Bronchial epithelial cell (primary cell): ENCODE measurements around the gene CPAMD8. TPM values are rescaled to one million over a fixed set of nuclear protein-coding genes. Genes with fewer than 3 reads are reported as not detected.

Experiments used
- DNase-seq: peaks from one replicate; pipeline ENCODE4 v3.0.0-alpha.2; 2010; ENCODE audit warnings: low read depth
- FAIRE-seq: peaks from 2 replicates; lab custom pipeline; 2011; peaks lifted over from hg19 to GRCh38; lab: Jason Lieb, UNC
- H3K27me3 ChIP-seq: 2 replicates; pipeline ENCODE4 v1.5.1; 2011; ENCODE audit warnings: low read length; ENCODE audit not compliant: control insufficient read depth, insufficient read depth
- H3K36me3 ChIP-seq: 2 replicates; pipeline ENCODE4 v1.5.1; 2011; ENCODE audit warnings: low read length; ENCODE audit not compliant: control insufficient read depth, insufficient read depth
- H3K4me3 ChIP-seq: 2 replicates; pipeline ENCODE4 v1.5.1; 2011; ENCODE audit warnings: mild to moderate bottlenecking, low read depth, low read length, control low read depth
- total RNA-seq: library from RNA; depleted of rRNA; stranded (reverse); fragments of >200 nt; gene quantifications from 2 replicates; pipeline ENCODE4 v1.2.1, GENCODE V29; 2014
- TF ChIP-seq, protein P1 (sequence below): IDR thresholded peaks from 2 replicates; pipeline ENCODE4 v1.5.1; 2011; ENCODE audit warnings: mild to moderate bottlenecking, moderate library complexity, low read length, control low read depth, inconsistent platforms; ENCODE audit not compliant: insufficient read depth, severe bottlenecking

CPAMD8 gene
- total RNA-seq, 1 donor from 2014 or later, result 0.53 TPM

DNA sequence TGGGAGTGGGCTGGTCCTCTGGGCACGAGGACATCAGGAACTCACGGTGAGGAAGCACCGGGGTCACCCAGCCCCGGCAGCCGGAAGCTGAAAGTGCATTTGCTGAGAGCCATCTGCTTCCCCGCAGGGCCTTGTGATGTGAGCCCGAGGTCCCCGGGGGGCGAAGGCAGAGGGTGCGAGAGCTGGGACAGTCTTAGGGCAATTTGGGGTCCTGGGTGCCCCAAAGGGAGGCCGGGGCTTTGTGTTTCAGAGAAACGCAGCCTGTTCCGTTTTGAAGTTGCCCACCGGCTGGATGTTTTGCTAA lies 133.0 kb downstream of the CPAMD8 start:
- H3K4me3 ChIP-seq, result no peak overlapping the region
- FAIRE-seq, result no peak
- TF ChIP-seq, protein P1, sequence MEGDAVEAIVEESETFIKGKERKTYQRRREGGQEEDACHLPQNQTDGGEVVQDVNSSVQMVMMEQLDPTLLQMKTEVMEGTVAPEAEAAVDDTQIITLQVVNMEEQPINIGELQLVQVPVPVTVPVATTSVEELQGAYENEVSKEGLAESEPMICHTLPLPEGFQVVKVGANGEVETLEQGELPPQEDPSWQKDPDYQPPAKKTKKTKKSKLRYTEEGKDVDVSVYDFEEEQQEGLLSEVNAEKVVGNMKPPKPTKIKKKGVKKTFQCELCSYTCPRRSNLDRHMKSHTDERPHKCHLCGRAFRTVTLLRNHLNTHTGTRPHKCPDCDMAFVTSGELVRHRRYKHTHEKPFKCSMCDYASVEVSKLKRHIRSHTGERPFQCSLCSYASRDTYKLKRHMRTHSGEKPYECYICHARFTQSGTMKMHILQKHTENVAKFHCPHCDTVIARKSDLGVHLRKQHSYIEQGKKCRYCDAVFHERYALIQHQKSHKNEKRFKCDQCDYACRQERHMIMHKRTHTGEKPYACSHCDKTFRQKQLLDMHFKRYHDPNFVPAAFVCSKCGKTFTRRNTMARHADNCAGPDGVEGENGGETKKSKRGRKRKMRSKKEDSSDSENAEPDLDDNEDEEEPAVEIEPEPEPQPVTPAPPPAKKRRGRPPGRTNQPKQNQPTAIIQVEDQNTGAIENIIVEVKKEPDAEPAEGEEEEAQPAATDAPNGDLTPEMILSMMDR, result no peak
- no peaks in the 10 kb centered on the region for H3K36me3 ChIP-seq
- no peak for DNase-seq
- H3K27me3 ChIP-seq, result no peaks in the 10 kb centered on the region

DNA sequence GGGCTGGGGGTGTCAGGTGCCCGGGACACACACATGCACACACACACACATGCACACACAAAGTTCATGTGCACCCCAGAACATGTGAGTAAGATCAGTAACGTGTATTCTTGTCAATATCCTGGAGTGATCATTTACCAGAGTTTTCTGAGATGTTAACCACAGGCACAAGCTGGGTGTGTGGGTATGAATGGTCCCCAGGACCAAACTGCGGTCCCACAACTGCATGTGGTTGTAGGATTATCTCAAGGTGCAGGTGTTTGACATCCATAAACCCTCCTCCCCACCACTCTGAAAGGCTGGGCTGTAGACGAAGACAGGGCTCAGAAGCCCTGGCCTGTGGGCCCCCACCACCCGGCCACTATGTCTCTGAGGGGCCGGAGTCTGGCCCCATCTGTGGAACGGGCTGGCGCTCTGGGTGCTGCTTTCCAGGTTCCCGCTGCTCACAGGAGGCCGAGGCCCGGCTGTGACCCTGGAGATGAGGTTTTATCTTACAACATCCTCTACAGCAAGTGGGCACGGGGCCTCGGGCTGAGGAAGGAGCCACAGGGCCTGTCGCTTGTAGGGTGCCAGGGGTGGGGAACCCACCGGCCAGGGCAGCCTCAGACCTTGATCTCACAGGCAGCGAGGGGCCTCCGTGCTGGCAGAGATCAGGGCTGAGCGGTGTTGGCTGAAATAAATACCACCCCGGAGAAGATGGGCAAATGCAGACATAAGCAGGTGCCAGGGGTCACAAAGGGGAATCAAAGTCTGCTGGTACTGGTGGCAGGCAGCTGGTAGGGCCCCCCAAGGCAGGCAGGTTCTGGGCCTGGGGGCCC lies 133.5 kb downstream of the CPAMD8 start:
- DNase-seq, result no peak
- no peaks in the 10 kb centered on the region for H3K27me3 ChIP-seq
- FAIRE-seq, result no peak
- no peaks in the 10 kb centered on the region for H3K36me3 ChIP-seq
- TF ChIP-seq, protein P1, result no peak
- H3K4me3 ChIP-seq, result no peak overlapping the region

GRCh38 chr19:16892436-16892835 lies 134.2 kb downstream of the CPAMD8 start:
- no peak for FAIRE-seq
- H3K36me3 ChIP-seq, result no peaks in the 10 kb centered on the region
- no peak for DNase-seq
- no peaks in the 10 kb centered on the region for H3K27me3 ChIP-seq
- H3K4me3 ChIP-seq, result no peak overlapping the region
- TF ChIP-seq, protein P1, result no peak

DNA sequence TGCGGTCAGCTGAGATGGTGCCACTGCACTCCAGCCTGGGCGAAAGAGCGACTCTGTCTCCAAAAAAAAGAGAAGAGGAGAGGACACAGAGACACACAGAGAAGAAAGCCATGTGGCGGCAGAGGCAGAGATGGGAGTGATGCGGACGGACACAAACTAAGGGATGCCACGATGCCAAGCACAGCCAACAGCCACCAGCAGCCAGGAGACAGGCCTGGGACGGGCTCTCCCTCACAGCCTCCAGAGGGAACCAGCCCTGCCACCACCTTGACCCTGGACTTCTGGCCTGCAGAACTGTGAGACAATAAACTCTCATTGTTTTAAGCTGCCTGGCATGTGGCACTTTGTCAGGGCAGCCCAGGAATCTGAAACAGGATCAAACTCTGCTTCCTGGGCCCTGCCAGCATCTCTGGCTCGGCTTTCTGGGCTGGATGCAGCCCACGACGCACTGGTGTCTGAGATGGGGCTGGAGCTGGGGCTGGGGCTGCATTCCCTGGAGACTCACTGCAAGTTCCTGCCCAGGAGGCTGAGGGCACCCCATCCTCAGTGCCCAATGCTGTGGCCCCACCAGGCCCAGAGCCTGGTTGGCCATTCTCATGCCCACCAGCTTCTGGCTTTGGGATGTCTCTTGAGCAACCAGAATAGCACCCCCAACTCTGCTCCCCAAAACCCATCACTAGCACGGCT lies 134.8 kb downstream of the CPAMD8 start:
- DNase-seq, result no peak
- Histone ChIP-seq H3K27me3 (no peaks in the 10 kb centered on the region), H3K4me3 (no peak overlapping the region), H3K36me3 (no peaks in the 10 kb centered on the region)
- FAIRE-seq, result no peak
- TF ChIP-seq, protein P1, result no peak

DNA sequence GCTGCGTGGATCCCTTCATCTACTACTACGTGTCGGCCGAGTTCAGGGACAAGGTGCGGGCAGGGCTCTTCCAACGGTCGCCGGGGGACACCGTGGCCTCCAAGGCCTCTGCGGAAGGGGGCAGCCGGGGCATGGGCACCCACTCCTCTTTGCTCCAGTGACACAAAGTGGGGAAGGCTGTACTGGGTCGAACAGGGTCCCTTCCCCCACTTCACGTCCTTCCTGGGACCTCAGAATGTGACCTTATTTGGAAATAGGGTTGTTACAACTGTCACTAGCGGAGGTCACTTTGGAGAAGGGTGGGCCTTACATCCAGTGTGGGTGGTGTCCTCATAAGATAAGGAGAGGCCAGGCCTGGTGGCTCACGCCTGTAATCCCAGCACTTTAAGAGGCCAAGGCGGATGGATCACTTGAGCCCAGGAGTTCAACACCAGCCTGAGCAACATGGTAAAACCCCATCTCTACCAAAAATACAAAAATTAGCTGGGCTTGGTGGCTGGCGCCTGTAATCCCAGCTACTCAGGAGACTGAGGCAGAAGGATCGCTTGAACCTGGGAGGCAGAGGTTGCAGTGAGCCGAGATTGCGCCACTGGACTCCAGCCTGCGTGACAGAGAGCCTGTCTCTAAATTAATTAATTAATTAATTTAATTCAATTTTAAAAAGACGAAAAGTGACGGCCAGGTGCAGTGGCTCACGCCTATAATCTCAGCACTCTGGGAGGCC lies 136.0 kb downstream of the CPAMD8 start:
- Histone ChIP-seq H3K27me3 (no peaks in the 10 kb centered on the region), H3K36me3 (no peaks in the 10 kb centered on the region), H3K4me3 (no peak overlapping the region)
- DNase-seq, result no peak
- TF ChIP-seq, protein P1, result no peak
- no peak for FAIRE-seq
